ENCODE data around the gene EFNA5.

Gene EFNA5

DNA sequence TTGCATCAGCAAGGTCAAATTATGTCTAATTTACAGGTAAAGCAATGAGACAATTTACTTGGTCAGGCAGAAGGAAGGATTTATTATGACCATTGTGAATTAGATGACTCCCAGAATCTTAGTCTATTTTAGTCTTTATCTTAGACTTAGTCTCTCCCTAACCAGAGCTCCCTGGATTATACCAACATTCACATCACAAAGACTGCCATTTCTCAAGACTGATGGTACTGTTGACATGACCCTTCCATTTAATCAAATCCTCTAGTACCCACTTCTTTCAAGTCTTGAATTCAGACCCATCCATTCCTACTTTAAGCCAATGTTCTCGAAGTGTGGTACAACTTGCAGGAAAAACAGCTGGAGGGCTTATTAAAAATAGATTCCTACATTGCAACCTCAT is 257.0 kb downstream of the EFNA5 start:
- DNase-seq = no peak

DNA sequence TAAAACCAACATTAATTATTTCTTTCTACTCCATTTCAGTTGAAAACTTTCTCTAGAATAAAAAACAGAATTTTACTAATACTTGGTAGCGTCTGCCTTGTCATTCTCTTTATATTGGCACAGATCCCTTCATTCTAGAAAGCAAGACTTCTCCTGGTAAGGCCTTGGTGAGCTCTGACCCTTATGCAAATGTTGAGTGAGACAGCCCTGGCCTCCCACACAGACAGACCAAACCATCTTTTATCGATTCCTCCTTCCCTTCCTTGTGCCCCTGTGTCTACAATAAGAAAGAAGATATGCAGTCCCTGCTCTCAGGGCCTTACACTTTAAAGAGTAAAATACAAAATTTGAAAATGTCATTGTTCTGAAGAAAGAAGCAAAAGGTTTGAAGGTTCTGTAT is 262.2 kb downstream of the EFNA5 start:
- DNase-seq = no peak

GRCh38 chr5:107407713-107408298 is 262.9 kb downstream of the EFNA5 start:
- no peak for DNase-seq

GRCh38 chr5:107404595-107405374 is 266.0 kb downstream of the EFNA5 start:
- DNase-seq = no peak

GRCh38 chr5:107403228-107403953 is 267.3 kb downstream of the EFNA5 start:
- no peak for DNase-seq

- DNase-seq = peak; percentile 44 to 60
Measured at GRCh38 chr5:107402434-107403227, 268.1 kb downstream of the EFNA5 start.

DNA sequence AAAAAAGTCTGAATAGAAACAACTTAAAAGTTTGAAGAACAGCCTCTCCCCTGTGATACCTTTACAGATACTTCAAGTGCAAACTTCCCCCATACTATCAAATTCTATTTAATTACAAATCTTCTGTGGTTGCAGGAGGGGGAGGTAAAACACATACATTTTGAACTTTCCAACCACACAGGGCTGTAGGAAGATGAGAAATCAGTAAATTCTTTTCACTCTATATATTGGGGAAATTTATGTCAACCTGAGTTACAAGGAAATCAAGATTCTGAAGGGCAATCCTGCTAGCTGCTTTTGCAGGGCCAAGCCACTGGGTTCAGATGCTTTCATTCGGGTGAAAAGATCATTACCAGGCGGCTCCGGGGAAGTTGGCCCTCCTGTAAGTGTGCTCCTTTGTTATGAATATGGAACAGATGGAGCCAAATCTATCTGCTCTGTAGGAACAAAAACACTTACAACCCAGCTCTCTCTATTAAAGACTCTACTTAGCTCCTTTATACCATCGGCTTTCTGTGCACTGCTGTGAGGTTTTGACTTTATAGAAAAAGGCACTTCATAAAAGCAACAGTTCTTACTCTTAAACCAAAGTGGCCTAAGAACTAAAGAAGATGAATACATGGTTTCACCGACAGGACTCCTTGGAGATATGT is 269.1 kb downstream of the EFNA5 start:
- no peak for DNase-seq

GRCh38 chr5:107400328-107400727 is 270.4 kb downstream of the EFNA5 start:
- no peak for DNase-seq

GRCh38 chr5:107398703-107399102 is 272.0 kb downstream of the EFNA5 start:
- no peak for DNase-seq

DNA sequence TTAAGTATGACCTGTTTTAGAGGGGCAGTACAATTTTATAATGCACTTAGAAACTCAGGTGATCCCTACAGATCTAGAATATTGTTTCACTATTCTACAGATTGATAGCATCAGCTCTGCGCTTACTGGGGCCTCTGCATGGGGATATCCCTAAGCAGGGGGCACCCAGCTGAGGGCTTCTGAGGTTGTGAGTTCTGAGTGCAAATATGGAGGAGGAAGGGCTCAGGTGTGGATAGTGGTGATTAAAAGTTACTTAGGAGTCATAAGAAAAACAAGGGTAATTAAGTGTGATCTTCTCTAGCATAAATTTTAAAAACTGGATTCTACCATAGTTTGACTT is 274.4 kb downstream of the EFNA5 start:
- no peak for DNase-seq

- DNase-seq = no peak
Measured at GRCh38 chr5:107395632-107396350, 274.9 kb downstream of the EFNA5 start.

DNA sequence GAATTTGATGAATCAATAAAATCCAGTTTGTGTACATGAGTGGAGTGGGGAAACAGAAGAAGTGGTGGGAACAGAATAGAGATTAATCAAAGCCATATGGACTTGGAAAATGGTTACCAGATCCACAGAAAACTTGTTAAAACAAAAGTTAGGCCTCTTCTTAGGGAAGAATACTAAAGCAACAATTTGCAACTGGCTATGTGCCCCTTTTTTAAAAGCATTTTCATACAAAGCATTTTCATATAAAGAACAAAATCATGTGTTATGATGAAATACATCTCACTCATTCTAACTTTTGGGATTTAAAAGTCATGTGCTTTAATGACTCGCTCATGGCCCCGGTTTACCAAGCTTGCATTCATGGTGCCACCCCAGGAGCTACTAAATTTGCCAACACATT is 276.9 kb downstream of the EFNA5 start:
- DNase-seq = no peak

DNA sequence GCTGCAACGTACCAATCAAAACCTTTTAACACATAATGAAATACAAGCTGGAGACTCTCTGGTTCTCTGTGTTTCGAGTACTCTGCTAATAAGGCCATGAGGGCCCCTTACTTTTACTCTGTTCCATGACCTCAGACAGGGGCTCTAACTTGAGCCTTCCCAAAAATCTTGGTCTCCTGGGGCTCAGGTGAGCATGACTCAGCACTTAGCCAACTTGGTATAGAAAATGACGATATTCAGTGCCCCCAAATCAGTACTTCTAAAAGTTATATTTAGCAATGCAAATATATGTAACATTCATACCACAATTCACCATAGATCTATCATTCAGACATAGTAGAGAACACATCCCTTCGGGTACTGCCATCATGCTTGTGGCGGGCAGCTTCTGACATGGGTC is 278.9 kb downstream of the EFNA5 start:
- no peak for DNase-seq

- no peak for DNase-seq
Measured at GRCh38 chr5:107389775-107390148, 281.0 kb downstream of the EFNA5 start.

DNA sequence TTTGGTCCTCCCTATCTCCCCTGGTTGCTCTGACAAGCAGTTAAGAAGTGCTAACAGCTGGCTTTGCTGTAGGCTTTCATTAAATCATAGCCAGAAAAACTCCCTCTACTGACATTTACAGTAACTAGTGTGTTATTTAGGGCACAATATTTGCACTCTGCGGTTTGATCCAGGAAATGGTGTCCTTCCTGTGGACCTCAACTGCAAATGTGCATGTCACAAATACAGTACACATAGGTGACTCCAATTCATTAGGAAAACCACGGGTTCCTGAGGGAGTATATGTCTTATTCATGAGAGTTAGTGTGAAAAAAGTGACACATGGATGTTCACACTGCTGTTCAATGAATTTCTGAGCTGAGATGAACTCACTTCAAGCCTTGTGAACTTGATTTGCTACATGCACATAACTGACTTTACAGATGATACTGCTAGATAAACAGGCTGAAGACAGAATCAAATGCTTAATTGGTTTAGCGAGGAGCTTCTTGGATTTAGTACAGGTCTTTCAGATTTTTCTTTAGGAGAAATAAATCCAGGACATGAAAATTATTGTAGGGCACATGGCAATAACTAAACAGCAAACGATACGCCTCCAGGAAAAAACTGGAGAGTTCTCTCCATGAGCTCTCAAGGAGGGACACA is 281.5 kb downstream of the EFNA5 start:
- DNase-seq = no peak

GRCh38 chr5:107388141-107388861 is 282.4 kb downstream of the EFNA5 start:
- DNase-seq = no peak

DNA sequence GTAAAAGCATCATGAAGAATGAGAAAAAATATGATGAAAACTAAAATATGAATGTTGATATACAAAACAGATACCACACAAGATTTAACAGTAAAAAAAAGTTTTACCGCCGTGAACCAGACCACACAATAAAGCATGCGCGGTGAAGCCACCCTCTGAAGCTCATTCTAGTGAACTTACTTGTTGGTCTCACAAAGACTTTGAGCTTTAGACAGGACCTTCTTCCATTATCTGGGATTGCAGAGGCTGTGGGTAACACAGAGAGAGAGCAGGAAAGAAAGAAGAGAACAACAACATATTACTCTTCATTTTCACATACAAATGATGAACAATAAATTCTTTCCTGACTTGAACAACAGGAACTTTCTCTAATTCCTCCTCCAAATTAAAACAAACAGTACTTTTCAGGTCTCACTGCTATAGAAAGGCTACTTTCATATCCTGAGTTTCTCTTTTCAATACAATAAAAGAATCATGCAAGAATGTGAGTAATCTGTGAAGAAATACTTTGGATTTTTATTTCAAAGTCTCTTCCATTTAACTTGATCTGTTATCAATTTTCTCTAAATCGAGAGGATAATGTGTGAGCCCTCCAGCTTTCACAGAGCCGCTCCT is 283.1 kb downstream of the EFNA5 start:
- DNase-seq = no peak

- DNase-seq = no peak
Measured at GRCh38 chr5:107385708-107386107, 285.0 kb downstream of the EFNA5 start.

GRCh38 chr5:107384256-107384655 is 286.5 kb downstream of the EFNA5 start:
- no peak for DNase-seq

DNA sequence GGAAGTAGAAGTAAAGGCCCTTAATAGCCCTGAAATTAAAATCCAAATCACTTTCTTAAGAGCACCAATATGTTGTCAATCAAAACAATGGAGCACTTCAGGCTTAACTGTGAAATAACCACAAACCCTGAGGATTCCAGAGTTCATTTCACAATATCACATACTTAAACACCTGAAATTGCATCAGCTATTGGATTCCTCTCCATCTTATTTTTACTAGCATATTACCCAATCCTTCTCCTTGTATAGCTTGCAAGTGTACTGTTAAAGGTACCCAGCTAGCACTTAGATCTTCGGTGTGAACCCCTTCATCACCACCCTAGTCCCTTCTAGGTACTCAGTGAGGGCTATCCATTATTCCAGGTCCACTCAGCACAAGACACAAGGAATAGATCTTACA is 287.3 kb downstream of the EFNA5 start:
- DNase-seq = no peak
